GM12878 (cell line): ENCODE measurements around the gene CFAP74.

Experiments used
- EGR1 ChIP-seq, 2 experiments: IDR thresholded peaks; 1 replicate in 1 of 2; 2 replicates in 1 of 2; pipeline ENCODE4 v1.6.1; 2011 to 2012; ENCODE audit warnings: low read depth in 2 of 2, low read length in 2 of 2, borderline replicate concordance in 1 of 2, mild to moderate bottlenecking in 1 of 2, moderate library complexity in 1 of 2
- NR2C1 ChIP-seq: fragments of 450-650 bp; IDR thresholded peaks from 2 replicates; pipeline ENCODE4 v1.6.1; 2017; ENCODE audit warnings: antibody characterized with exemption, mild to moderate bottlenecking, moderate library complexity
- PAX8 ChIP-seq: fragments of 450-650 bp; IDR thresholded peaks from 2 replicates; pipeline ENCODE4 v1.6.1; 2017; ENCODE audit warnings: mild to moderate bottlenecking, moderate library complexity
- PML ChIP-seq: IDR thresholded peaks from 2 replicates; pipeline ENCODE4 v1.6.1; 2012; ENCODE audit warnings: low read length, inconsistent platforms
- RCOR1 ChIP-seq: conservative IDR thresholded peaks from 2 replicates; pipeline ENCODE4 v1.6.1; 2012; ENCODE audit warnings: low read depth, low read length, improper control_type of control experiment
- RELA ChIP-seq: fragments of 450-650 bp; IDR thresholded peaks from 2 replicates; pipeline ENCODE4 v1.8.0; 2014; ENCODE audit warnings: borderline replicate concordance; ENCODE audit not compliant: partially characterized antibody
- SMARCA5 ChIP-seq: fragments of 450-650 bp; IDR thresholded peaks from 2 replicates; pipeline ENCODE4 v1.6.1; 2017; ENCODE audit warnings: mild to moderate bottlenecking
- SPI1 ChIP-seq: IDR thresholded peaks from 2 replicates; pipeline ENCODE4 v1.6.1; 2011; ENCODE audit warnings: low read depth, mild to moderate bottlenecking, low read length, moderate library complexity, borderline replicate concordance; ENCODE audit not compliant: insufficient read depth
- TF ChIP-seq, protein P1 (sequence below): IDR thresholded peaks from 2 replicates; pipeline ENCODE4 v1.6.1; 2011; ENCODE audit warnings: borderline replicate concordance, low read depth, mild to moderate bottlenecking, moderate library complexity, low read length; ENCODE audit not compliant: insufficient read depth, poor library complexity, severe bottlenecking
- TF ChIP-seq, protein P2 (sequence below): fragments of 450-650 bp; IDR thresholded peaks from 2 replicates; pipeline ENCODE4 v1.6.1; 2017; ENCODE audit warnings: mild to moderate bottlenecking
- TF ChIP-seq, protein P3 (sequence below): fragments of 450-650 bp; IDR thresholded peaks from 2 replicates; pipeline ENCODE4 v1.6.1; 2016; ENCODE audit warnings: mild to moderate bottlenecking, moderate library complexity, borderline replicate concordance
- TF ChIP-seq, protein P4 (sequence below), 3 experiments: IDR thresholded peaks in 2 of 3; conservative IDR thresholded peaks in 1 of 3; 2 replicates each; pipeline ENCODE4 v1.5.1; 2011; ENCODE audit warnings: low read depth in 3 of 3, low read length in 3 of 3, mild to moderate bottlenecking in 3 of 3, control low read depth in 2 of 3, moderate library complexity in 2 of 3, inconsistent platforms in 1 of 3, mixed read lengths in 1 of 3; ENCODE audit not compliant: control insufficient read depth in 2 of 3, insufficient read depth in 1 of 3; ENCODE audit errors: extremely low read depth in 1 of 3

DNA sequence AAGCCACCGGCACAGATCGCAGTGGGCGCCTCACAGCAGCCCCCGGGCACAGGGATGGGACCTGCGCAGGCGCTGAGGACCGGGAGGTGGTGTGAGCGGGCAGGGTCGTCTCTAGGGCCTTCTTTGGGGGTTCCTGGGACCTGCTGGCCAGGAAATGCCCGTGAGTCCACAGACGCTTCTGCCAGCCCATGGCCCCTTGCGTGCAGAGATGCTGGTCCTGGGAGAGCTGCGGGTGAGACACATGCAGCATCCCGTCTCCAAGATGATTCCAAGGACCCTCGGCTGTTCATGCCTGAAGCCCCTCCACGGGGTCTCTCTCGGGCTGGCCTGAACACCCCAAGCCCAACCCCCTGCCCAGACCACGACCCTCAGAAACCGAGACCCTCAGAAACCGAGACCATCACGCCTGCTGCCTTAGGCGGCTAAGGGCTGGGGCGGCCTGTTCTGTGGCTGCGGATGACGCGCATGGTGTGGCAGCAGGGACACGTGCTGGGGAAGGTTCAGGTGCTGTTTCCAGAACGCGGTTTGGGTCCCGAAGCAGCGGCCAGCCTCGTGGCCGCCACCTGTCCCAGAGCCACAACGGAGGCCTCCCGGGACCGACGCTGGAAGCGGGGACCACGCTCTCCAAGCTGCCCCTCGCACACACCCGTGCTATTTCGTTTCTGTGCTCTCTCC, 23.0 kb downstream of the CFAP74 start:
- TF ChIP-seq, protein P1, sequence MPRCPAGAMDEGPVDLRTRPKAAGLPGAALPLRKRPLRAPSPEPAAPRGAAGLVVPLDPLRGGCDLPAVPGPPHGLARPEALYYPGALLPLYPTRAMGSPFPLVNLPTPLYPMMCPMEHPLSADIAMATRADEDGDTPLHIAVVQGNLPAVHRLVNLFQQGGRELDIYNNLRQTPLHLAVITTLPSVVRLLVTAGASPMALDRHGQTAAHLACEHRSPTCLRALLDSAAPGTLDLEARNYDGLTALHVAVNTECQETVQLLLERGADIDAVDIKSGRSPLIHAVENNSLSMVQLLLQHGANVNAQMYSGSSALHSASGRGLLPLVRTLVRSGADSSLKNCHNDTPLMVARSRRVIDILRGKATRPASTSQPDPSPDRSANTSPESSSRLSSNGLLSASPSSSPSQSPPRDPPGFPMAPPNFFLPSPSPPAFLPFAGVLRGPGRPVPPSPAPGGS: no peak
- TF ChIP-seq, protein P2, sequence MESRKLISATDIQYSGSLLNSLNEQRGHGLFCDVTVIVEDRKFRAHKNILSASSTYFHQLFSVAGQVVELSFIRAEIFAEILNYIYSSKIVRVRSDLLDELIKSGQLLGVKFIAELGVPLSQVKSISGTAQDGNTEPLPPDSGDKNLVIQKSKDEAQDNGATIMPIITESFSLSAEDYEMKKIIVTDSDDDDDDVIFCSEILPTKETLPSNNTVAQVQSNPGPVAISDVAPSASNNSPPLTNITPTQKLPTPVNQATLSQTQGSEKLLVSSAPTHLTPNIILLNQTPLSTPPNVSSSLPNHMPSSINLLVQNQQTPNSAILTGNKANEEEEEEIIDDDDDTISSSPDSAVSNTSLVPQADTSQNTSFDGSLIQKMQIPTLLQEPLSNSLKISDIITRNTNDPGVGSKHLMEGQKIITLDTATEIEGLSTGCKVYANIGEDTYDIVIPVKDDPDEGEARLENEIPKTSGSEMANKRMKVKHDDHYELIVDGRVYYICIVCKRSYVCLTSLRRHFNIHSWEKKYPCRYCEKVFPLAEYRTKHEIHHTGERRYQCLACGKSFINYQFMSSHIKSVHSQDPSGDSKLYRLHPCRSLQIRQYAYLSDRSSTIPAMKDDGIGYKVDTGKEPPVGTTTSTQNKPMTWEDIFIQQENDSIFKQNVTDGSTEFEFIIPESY: no peak
- TF ChIP-seq SMARCA5 (no peak), EGR1 (IDR thresholded peaks at IDR 0.05; ENCODE audit: borderline replicate concordance in 1 of 2, low read depth in 2 of 2, low read length in 2 of 2) (no peak), RELA (no peak), RCOR1 (no peak), NR2C1 (no peak), PML (no peak), SPI1 (no peak), PAX8 (no peak)
- TF ChIP-seq, protein P3, sequence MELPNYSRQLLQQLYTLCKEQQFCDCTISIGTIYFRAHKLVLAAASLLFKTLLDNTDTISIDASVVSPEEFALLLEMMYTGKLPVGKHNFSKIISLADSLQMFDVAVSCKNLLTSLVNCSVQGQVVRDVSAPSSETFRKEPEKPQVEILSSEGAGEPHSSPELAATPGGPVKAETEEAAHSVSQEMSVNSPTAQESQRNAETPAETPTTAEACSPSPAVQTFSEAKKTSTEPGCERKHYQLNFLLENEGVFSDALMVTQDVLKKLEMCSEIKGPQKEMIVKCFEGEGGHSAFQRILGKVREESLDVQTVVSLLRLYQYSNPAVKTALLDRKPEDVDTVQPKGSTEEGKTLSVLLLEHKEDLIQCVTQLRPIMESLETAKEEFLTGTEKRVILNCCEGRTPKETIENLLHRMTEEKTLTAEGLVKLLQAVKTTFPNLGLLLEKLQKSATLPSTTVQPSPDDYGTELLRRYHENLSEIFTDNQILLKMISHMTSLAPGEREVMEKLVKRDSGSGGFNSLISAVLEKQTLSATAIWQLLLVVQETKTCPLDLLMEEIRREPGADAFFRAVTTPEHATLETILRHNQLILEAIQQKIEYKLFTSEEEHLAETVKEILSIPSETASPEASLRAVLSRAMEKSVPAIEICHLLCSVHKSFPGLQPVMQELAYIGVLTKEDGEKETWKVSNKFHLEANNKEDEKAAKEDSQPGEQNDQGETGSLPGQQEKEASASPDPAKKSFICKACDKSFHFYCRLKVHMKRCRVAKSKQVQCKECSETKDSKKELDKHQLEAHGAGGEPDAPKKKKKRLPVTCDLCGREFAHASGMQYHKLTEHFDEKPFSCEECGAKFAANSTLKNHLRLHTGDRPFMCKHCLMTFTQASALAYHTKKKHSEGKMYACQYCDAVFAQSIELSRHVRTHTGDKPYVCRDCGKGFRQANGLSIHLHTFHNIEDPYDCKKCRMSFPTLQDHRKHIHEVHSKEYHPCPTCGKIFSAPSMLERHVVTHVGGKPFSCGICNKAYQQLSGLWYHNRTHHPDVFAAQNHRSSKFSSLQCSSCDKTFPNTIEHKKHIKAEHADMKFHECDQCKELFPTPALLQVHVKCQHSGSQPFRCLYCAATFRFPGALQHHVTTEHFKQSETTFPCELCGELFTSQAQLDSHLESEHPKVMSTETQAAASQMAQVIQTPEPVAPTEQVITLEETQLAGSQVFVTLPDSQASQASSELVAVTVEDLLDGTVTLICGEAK: no peak
- TF ChIP-seq, protein P4, sequence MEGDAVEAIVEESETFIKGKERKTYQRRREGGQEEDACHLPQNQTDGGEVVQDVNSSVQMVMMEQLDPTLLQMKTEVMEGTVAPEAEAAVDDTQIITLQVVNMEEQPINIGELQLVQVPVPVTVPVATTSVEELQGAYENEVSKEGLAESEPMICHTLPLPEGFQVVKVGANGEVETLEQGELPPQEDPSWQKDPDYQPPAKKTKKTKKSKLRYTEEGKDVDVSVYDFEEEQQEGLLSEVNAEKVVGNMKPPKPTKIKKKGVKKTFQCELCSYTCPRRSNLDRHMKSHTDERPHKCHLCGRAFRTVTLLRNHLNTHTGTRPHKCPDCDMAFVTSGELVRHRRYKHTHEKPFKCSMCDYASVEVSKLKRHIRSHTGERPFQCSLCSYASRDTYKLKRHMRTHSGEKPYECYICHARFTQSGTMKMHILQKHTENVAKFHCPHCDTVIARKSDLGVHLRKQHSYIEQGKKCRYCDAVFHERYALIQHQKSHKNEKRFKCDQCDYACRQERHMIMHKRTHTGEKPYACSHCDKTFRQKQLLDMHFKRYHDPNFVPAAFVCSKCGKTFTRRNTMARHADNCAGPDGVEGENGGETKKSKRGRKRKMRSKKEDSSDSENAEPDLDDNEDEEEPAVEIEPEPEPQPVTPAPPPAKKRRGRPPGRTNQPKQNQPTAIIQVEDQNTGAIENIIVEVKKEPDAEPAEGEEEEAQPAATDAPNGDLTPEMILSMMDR (IDR thresholded peaks at IDR 0.05 in 2 of 3, conservative IDR thresholded peaks at IDR 0.05 in 1 of 3; ENCODE audit: control insufficient read depth in 2 of 3, extremely low read depth in 1 of 3, insufficient read depth in 1 of 3, low read depth in 3 of 3, low read length in 3 of 3): no peak
